HG03066 (cell line): ENCODE data around the gene MAST4.

ENCODE experiments used
- ATAC-seq: cut with Tn5 transposase; IDR thresholded peaks from one replicate; pipeline ENCODE4 v1.9.1; 2021; ENCODE audit warnings: low read depth; ENCODE audit not compliant: unreplicated experiment

MAST4 gene

DNA sequence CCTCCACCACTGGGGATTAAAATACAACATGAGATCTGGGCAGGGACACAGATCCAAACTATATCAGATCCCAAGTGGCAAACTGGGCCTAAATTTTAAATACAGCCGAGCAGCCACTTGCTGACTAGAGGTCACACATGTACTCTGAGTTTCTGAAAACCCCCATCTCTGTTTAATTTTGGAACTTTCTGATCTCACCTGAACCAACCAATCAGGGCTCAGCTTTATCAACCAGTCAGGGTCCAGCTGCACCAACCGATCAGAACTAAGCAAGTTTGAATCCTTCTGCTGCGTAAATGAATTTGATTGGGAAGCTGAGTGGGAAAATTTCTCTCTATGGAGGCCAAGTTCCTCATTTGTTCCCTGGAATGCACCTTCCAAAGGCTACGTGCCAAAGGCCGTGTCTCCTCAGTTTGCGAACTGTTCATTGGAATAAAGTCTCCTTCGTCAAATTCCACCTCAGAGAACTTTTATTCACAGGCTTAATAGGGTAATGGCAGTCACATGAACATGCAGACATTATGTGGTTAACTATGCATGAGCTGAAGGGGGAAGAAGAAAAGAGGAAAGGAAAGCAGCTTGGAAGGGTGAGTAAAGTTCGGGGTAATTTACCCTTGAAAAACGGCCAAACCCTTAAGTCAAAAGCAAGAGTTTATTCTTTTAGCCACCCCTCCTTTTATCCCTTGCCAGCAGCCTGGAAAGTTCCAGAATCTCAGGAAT lies 596.7 kb downstream of the MAST4 start:
- ATAC-seq: no peak

DNA sequence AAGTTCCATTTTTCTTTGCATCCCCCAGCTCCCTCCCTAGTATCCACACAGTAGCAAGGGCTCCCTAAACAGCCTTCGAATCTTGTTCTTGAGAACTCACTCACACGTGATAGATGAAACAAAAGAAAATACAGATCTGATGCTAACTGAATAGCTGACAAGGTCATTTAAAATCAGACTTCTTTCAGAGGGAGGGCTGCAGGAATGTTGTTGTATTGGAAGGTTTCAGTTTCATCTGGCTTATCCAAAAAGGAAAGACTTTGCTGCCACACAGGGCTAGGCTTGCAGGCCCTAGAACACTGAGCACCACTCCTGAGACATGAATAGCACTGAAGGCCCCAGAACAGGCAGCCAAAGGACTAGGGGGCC lies 597.2 kb downstream of the MAST4 start:
- no peak for ATAC-seq

DNA sequence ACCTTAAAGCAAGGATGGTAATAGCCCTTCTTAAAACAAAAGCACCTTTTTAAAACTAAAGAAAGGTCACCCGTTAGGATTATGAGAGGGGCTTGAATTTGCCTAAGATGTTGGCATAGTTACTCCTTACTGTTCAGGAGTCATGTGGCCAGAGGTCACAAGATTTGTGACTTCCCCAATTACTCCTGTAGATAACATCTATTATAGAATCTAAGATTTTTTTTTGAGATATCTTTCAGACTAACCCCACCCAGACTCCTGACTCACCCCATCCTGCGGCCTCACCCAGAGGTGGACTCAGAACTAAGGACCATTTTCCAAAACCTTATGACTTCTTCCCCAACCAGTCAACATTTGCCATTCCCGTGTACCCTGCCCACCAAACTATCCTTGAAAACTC lies 598.0 kb downstream of the MAST4 start:
- ATAC-seq: no peak

DNA sequence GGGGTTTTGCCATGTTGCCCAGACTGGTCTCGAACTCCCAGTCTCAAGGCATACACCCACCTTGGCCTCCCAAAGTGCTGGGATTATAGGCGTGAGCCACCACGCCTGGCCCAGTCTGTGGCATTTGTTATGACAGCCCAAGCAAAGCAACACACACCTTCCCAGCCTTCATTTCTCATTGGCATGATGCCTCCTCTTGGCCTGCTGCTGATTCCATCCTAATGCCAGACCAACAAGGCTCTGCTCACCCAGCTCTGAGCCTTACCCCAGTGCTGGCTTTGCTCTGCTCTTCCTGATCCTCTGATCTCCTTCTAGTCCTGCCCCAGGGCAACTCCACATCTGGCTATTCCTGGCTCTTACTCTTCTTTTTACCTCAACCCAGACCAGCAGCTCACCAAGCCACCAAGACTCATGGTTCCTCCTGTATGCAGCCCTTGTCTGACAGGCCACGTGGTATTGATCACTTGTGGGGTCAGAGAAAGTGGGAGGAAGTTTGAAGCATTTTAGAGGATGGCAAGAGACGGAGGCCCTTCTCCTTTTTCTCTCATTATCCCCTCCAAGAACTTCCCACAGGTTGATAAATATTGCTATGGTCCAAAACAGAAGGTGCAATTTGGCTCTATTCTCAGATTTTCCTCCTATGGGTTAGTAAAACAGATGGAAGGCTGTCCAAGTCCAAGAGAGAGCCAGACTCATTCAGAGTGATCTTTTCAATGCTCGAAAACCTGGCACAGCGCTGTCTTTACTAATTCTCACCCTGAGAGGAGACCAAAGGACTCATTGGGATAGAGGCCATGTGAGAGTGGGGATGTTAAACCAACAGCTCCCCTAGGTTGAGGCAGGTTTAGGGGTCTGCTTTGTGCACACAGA lies 599.4 kb downstream of the MAST4 start:
- ATAC-seq: no peak

DNA sequence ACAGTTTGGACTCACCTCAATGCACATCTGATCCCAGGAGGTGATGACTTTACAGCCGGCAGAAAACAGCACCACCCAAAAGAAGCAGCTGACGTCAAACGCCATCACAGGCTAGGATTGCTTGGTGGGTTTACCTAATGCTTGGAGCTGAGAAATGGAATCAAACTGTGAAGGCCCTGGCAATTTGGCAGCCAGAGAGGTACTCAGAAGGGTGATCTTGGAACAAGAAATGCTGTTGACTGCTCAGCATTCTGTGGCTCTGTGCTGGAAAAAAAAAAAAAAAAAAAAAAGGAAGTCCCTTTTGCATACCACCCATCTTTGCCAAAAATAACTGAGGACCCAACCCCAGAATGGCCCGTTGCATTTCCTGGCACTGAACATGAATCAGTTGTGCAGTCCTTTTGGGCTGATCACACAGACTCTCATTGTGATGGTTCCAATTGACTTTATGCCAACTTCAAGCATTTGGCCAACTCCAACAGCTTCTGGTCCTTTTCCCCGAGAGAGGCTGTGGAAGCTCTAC lies 600.4 kb downstream of the MAST4 start, which contains the start of gene CD180:
Gene CD180, minus strand, starts transcription at position 263 of the 523 bp plus-strand sequence. Its CDS starts 158 bp downstream, at position 105.
- no peak for ATAC-seq

DNA sequence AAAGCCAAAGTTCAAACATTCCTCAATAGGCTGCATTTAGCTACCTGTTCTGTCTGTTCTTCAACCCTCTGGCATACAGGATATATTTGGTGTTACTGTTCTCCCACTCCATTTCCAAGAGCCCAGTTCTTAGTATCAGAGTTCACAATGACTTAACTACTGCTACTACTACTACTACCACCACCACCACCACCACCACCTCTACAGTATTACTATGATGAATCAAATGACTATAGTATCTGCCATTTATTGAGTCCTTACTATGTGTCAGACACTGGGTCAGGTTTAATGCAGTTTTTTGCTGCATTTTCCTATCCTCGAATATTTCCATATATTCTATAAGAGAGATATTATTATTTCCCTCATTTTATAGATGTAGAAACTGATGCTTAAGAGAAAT lies 601.3 kb downstream of the MAST4 start:
- ATAC-seq: no peak

DNA sequence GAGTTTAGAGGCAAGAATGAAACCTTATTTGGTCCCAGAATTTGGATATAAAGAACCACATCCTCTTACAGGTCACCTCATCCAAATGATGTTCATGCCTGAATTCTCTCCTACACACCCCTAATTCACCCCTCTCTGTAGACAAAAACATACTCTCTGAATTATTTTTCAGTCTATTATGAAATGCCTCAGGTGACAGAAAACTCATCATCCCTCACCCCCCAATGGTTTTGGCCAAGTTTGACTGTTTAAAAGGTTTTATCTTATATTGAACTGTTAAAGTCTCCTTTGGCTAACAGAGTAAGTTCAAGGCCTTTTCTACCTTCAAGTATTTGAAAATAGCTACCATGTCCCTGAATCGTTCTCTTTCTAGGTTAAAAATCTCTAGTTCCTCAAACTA lies 602.7 kb downstream of the MAST4 start:
- ATAC-seq: no peak

DNA sequence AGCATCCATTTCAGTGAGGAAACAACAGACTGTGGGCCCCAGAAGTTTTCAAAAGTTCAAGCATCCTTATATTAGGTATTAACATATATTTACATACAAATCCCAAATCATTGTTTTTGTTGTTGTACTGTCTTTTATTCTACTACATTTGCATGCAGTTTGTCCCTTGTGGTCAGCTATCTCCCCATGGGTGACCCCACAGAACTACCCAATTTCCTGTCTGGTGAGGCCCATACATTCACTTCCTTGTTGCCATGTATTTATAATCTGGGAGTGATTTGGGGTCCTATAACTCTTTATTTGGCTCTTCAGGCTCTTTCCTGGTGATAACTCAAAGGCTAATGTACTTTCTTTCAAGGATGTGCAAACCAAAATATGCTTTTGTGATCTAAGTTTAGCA lies 603.7 kb downstream of the MAST4 start:
- ATAC-seq: no peak

DNA sequence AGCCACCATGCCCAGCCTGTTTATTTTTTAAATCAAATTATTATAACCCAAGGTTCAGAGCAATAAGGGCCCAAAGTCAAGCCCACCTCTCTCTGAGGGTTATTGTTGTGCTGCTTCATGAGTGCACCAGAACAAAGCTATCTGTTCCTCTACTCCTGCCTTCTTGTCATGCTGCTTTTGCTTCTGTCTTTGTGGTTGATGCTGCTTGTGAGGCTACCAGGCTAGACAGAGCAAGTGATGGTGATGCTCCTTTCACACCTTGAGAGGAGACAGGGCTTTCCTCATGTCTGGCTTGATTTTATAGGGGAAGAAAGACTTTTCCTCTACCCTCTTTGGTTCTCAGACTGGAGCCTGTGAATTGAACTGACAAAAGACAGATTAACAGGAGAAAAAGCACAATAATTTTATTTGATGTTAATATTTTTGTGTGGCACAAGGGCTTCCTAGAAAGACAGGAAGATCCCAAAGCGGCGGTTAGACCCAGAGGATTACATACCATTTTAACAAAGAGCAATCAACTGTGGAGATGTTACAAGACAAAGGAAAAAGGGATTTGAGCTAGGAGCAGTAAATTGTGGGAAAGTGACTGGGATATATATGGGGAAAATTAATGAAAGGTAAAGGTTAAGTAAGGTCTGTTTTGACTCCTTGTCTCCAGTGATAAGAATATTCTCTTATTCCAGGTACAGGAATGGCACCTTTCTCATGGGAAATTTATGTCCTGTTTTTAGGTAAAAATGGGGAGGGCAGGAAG lies 604.8 kb downstream of the MAST4 start:
- ATAC-seq: peak; percentile 31

DNA sequence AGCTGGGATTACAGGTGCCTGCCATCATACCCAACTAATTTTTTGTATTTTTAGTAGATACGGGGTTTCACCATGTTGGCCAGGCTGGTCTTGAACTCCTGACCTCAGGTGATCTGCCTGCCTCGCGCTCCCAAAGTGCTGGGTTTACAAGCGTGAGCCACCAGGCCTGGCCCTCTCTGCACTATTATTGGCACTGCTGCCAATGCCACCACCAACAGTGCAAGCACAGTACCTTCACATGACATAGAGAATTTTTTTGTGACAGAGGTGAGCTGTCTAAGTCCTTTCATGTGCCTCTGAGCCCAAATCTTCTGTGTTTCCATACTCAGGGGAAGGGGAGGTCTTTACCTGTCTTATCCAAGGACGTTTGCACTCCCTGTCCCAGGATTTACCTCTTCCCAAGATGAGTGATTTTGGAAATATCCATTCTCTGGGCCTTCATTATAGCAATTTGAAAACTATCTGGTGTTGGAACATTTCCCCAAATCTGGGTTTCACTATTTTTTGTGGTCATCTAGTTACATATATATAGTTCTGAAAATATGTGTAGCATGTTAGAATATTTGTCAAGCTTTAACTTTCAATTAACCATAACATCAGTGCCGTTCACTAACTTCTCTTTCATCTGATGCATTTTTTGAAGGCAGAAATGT lies 605.8 kb downstream of the MAST4 start:
- peak; percentile 13 for ATAC-seq

DNA sequence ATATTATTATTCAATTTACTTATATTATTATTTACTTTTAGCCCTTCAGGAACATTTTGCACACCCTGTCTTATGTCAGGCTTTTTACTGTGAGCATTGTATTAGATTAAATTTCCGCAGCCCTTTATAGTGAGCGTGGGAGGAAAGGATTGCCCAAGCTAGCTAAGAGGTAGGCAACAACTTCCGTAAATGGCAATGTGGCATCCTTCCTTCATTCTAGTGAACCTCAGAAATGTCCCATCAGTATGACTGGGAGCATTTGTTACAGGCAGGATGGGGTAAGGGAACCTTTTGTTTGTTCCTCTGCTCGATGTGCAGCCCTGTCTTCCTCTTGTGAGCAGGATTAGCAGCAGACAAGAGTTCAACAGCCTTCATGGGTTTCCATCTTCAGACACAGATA lies 606.6 kb downstream of the MAST4 start:
- ATAC-seq: no peak

DNA sequence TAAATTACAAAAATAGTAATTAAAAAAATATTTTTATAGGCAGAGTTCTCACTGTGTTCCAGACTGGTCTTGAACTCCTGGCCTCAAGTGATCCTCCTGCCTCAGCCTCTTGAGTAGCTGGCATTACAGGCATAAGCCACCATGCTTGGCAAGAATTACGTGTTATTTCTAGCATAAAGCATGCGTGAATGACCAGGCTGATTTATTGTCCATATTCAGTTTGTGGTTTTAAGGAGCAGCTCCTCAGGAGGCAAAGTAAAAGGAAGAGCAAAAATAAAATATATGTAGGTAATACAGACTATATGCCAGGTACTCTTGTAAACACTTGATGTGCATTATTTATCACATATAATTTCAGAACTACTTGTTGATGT lies 607.5 kb downstream of the MAST4 start:
- no peak for ATAC-seq

DNA sequence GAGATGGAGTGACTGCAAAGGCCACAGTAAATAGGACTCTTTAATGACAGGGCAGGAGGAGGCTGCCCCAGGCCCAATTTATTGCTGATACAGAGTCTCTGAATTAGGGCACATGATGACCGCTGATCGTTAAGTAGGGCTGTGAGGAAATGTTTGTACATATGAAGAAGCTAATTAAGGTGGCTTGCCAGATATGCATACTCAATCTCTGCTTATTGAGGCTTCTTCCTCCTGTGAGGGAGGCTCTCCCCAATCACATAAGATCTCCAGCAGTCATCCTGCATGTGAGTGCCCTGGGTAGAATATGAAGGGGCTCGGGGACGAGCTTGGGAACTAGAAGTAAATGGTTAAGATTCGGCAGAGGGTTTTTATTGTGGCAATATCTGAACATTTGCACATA lies 608.6 kb downstream of the MAST4 start:
- ATAC-seq: no peak

DNA sequence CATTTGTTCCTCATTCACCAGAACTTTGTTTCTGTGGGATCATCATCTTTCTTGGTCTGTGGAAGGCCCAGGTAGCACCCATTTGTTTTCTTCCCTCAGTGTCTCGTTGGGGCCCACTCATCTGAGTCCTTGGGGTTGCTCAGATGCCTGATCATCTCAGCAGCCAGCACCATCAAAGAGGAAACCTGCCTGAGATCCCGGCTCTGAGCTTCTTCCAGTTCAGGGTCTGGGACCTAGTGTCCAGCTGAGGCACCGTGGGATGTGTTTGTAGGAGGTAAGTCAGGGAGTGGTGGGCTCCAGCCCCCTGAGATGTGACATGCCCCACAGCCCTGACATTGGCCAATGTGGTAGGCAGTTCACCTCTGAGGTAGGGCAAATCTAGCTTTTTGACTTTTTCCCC lies 609.8 kb downstream of the MAST4 start:
- no peak for ATAC-seq

DNA sequence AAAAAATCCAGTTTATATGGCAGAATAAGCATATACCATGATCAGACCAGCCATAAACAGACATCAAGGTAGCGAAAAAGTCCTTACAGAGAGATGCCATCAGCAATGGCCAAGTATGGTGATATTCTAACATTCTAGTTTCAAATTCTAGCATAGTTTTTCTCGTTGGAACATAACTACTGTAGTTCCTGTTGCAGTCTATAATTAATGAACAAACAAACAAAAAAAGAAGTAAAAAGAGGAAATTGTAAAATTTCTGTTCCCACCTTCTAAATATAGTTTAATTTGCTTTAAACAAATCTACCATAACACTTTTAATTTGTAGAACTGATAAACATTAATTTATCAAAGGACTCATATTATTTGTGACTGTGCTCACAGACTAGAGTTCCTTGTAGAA lies 610.3 kb downstream of the MAST4 start:
- ATAC-seq: peak; percentile 32

DNA sequence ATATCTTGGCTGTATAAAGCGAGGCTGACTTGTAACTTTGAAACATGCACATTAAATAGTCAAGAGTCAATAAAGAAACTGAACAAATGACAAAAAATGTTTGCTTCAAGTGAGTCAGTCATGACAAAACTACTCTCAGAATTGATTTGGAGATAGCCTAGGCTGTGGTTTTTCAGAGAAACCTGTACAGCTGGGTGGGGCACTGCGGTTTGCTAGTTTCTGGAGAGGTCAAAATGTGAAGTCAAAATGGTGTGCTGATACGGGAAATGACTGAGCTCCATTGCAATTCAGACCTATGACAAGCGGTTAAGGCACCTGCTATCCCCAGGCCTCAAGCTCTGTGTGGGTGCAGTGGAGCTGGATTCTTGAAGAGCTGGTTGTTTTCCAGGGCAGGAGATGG lies 610.7 kb downstream of the MAST4 start:
- peak; percentile 84 for ATAC-seq

DNA sequence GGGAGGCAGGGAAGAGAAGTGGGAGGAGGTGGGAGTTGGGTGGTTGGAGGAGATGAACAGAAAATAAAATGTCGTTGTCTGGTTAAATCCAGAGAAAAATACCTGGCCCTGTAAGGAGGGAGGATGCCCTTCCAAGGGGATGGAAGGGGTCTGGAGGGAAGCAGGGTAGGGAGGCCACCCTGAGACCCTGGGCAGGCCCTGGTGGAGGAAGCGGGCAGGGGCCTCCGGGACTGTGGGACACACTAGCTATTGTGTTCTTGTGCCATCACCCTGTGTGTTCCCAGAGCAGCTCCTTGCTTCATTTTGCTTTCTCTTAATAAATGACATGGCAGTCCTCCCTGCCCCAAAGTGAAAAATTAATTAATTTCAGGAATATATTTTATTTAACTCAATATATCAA lies 612.2 kb downstream of the MAST4 start:
- ATAC-seq: no peak

DNA sequence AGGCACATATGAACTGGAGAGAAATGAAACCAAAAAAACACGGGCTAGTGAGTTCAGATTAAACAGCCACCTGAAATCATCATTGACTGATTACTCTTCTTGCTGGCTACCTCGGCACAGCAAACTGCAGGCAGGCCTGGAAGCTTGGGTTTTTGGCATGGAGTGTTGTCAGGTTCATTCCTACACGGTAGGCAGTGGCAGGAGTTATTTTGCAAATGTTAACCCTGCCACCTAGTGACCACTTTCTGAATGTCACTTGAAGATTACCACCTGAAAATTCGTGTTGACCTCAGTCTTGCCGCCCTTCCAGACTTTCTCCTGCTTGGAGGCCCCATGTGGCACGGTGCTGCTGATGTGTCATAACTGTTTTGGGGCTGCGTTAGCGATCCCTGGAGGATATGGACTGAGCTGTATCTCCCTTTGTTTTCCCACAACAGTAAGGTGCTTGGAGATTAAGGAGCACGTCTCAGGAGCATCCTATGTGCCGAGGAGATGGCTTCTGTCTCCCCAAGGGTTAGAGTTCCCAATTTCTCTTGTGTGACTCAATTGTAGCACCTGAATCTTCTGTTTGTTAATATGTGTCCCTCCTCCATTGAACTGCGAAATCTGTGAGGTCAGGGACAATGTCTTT lies 613.1 kb downstream of the MAST4 start:
- peak; percentile 19 for ATAC-seq

DNA sequence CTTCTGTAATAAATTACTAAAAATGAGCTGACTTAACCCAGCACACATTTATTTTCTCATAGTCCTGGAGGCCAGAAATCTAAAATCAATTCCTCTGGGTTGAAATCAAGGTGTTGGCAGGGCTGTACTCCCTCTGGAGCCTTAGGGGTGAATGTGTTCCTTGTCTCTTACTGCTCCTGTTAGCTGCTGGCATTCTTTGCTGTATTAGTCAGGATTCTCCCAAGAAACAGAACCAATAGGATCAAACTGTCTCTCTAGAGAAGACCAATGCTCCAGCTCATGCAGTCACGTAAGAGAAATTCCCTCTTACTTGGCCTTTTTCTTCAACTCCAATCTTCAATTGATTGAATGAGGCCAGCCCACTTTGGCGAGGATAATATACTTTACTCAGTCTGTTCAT lies 615.7 kb downstream of the MAST4 start:
- ATAC-seq: no peak

DNA sequence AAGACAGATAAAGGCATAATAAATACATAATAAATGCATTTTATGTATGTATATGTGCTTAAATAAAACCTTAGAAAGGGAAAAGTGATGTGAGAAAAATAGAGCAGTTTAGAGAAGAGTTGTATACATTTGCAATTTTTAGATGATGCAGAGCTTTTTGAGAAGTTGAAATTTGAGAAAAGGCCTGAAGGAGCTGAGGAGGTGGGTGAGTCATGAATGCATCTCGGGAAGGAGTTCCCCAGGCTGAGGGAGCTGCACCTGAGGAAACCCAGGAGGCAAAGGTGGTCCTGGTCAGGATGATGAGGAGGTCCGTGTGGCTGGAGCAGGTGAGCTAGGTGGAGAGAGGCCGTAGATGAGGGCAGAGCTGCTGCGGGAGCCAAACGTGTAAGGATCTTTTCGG lies 617.8 kb downstream of the MAST4 start:
- no peak for ATAC-seq
